ENCODE results near the gene TRIM62. TPM values are rescaled to one million over a fixed set of nuclear protein-coding genes. Genes with fewer than 3 reads are reported as not detected.

TRIM62 gene
- polyA plus RNA-seq, 1 donor (not counting 4 experiments of a cell fraction or from before 2014, with no cell fraction given): 2.0 TPM

GRCh38 chr1:33219886-33220661 is 38.2 kb upstream of the TRIM62 start:
- no peak for TF ChIP-seq EZH2 (IDR thresholded peaks at IDR 0.05; ENCODE audit: low read length)
- Histone ChIP-seq H3K9me3 (ENCODE audit: control insufficient read depth, low read depth, low read length) (no peaks in the 10 kb centered on the region), H3K4me1 (ENCODE audit: control insufficient read depth, extremely low read depth, insufficient read depth, low read length) (peaks cover 38% of the 10 kb centered on the region), H3K9ac (ENCODE audit: control insufficient read depth, extremely low read depth, insufficient read depth, low read length) (peak overlapping the region; percentile 38), H3K27ac (ENCODE audit: control insufficient read depth, insufficient read depth, low read length) (peak overlapping the region; percentile 80), H3K4me2 (ENCODE audit: control insufficient read depth, extremely low read depth, insufficient read depth, low read depth, low read length) (peak overlapping the region; percentile 61), H2AFZ (ENCODE audit: control insufficient read depth, low read length) (no peak overlapping the region), H3K4me3 (ENCODE audit: control insufficient read depth in 2 of 3, extremely low read depth in 1 of 3, insufficient read depth in 2 of 3, low read depth in 1 of 3, low read length in 3 of 3) (peak overlapping the region in 1 of 3 experiments; percentile 9), H3K9me1 (ENCODE audit: control insufficient read depth, extremely low read depth, insufficient read depth, low read length) (no peaks in the 10 kb centered on the region), H3K27me3 (ENCODE audit: control insufficient read depth, extremely low read depth, insufficient read depth, low read length) (no peaks in the 10 kb centered on the region), H4K20me1 (ENCODE audit: control insufficient read depth, extremely low read depth, insufficient read depth, low read length) (no peaks in the 10 kb centered on the region), H3K79me2 (ENCODE audit: control insufficient read depth, insufficient read depth, low read length) (no peaks in the 10 kb centered on the region), H3K36me3 (ENCODE audit: control insufficient read depth in 2 of 2, extremely low read depth in 1 of 2, insufficient read depth in 2 of 2, low read length in 2 of 2) (no peaks in the 10 kb centered on the region)
- no peak for DNase-seq (ENCODE audit: low read depth, low spot score)
- peak; percentile 80 for FAIRE-seq
- dilution Hi-C loops (cut with MboI; ENCODE audit: extremely low pct_ligation_motif_present, low sequenced_read_pairs): no loop called here

GRCh38 chr1:33211972-33212371 is 30.1 kb upstream of the TRIM62 start:
- Histone ChIP-seq H3K27me3 (ENCODE audit: control insufficient read depth, extremely low read depth, insufficient read depth, low read length) (no peaks in the 10 kb centered on the region), H3K79me2 (ENCODE audit: control insufficient read depth, insufficient read depth, low read length) (no peaks in the 10 kb centered on the region), H3K4me3 (ENCODE audit: control insufficient read depth in 2 of 3, extremely low read depth in 1 of 3, insufficient read depth in 2 of 3, low read depth in 1 of 3, low read length in 3 of 3) (no peak overlapping the region), H2AFZ (ENCODE audit: control insufficient read depth, low read length) (no peak overlapping the region), H3K9me1 (ENCODE audit: control insufficient read depth, extremely low read depth, insufficient read depth, low read length) (no peaks in the 10 kb centered on the region), H3K4me1 (ENCODE audit: control insufficient read depth, extremely low read depth, insufficient read depth, low read length) (no peaks in the 10 kb centered on the region), H3K9ac (ENCODE audit: control insufficient read depth, extremely low read depth, insufficient read depth, low read length) (no peak overlapping the region), H3K36me3 (ENCODE audit: control insufficient read depth in 2 of 2, extremely low read depth in 1 of 2, insufficient read depth in 2 of 2, low read length in 2 of 2) (no peaks in the 10 kb centered on the region), H3K9me3 (ENCODE audit: control insufficient read depth, low read depth, low read length) (no peaks in the 10 kb centered on the region), H4K20me1 (ENCODE audit: control insufficient read depth, extremely low read depth, insufficient read depth, low read length) (no peaks in the 10 kb centered on the region), H3K27ac (ENCODE audit: control insufficient read depth, insufficient read depth, low read length) (no peak overlapping the region), H3K4me2 (ENCODE audit: control insufficient read depth, extremely low read depth, insufficient read depth, low read depth, low read length) (no peak overlapping the region)
- TF ChIP-seq, protein P1, sequence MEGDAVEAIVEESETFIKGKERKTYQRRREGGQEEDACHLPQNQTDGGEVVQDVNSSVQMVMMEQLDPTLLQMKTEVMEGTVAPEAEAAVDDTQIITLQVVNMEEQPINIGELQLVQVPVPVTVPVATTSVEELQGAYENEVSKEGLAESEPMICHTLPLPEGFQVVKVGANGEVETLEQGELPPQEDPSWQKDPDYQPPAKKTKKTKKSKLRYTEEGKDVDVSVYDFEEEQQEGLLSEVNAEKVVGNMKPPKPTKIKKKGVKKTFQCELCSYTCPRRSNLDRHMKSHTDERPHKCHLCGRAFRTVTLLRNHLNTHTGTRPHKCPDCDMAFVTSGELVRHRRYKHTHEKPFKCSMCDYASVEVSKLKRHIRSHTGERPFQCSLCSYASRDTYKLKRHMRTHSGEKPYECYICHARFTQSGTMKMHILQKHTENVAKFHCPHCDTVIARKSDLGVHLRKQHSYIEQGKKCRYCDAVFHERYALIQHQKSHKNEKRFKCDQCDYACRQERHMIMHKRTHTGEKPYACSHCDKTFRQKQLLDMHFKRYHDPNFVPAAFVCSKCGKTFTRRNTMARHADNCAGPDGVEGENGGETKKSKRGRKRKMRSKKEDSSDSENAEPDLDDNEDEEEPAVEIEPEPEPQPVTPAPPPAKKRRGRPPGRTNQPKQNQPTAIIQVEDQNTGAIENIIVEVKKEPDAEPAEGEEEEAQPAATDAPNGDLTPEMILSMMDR (optimal IDR thresholded peaks at IDR 0.05 in 1 of 3, IDR thresholded peaks at IDR 0.05 in 1 of 3, conservative IDR thresholded peaks at IDR 0.05 in 1 of 3; ENCODE audit: extremely low read depth in 1 of 3, insufficient read depth in 2 of 3, low read length in 3 of 3): no peak
- TF ChIP-seq EZH2 (IDR thresholded peaks at IDR 0.05; ENCODE audit: low read length): no peak
- dilution Hi-C loops (cut with MboI; ENCODE audit: extremely low pct_ligation_motif_present, low sequenced_read_pairs): no loop called here
- FAIRE-seq (no peak), DNase-seq (ENCODE audit: low read depth, low spot score) (no peak)
